GM23338 (cell line): ENCODE measurements around the gene AMOTL1.

Experiments used
- CREB1 ChIP-seq: fragments of 250-450 bp; sonication (Bioruptor Pico); IDR thresholded peaks from 2 replicates; pipeline ENCODE4 v1.5.0; 2020; ENCODE audit warnings: low read depth, mild to moderate bottlenecking, moderate library complexity
- EZH2 ChIP-seq: fragments of 200-600 bp; sonication (generic); IDR thresholded peaks from one replicate; pipeline ENCODE4 v1.8.0; 2017; ENCODE audit warnings: antibody characterized with exemption, mild to moderate bottlenecking, low read depth; ENCODE audit not compliant: unreplicated experiment
- EZH2phosphoT487 ChIP-seq: fragments of 200-600 bp; sonication (generic); IDR thresholded peaks from one replicate; pipeline ENCODE4 v1.8.1; 2018; ENCODE audit warnings: antibody characterized with exemption; ENCODE audit not compliant: unreplicated experiment
- JUNB ChIP-seq: IDR thresholded peaks from one replicate; pipeline ENCODE4 v1.6.1; 2016; ENCODE audit warnings: antibody characterized with exemption; ENCODE audit not compliant: unreplicated experiment
- NANOG ChIP-seq: IDR thresholded peaks from 2 replicates; pipeline ENCODE4 v1.6.1; 2016; ENCODE audit warnings: antibody characterized with exemption, borderline replicate concordance
- POLR2AphosphoS5 ChIP-seq: IDR thresholded peaks from 2 replicates; pipeline ENCODE4 v1.6.1; 2016; ENCODE audit warnings: antibody characterized with exemption, low read depth
- STAT1 ChIP-seq: IDR thresholded peaks from one replicate; pipeline ENCODE4 v1.6.1; 2016; ENCODE audit warnings: antibody characterized with exemption; ENCODE audit not compliant: unreplicated experiment
- ZNF114 ChIP-seq: fragments of 250-450 bp; sonication (Bioruptor Pico); IDR thresholded peaks from 2 replicates; pipeline ENCODE4 v1.5.0; 2020; ENCODE audit warnings: mild to moderate bottlenecking, moderate library complexity
- ZNF331 ChIP-seq: fragments of 250-450 bp; sonication (Bioruptor Pico); IDR thresholded peaks from 2 replicates; pipeline ENCODE4 v1.5.0; 2020; ENCODE audit warnings: low read depth, mild to moderate bottlenecking, moderate library complexity
- TF ChIP-seq, protein P1 (sequence below), 2 experiments: fragments of 200-600 bp in 1 of 2; sonication (generic) in 1 of 2; conservative IDR thresholded peaks; 2 replicates each; pipeline versions ENCODE4 v1.5.1 to v1.6.1; 2016 to 2017; ENCODE audit warnings: antibody characterized with exemption in 2 of 2, low read depth in 2 of 2, mild to moderate bottlenecking in 2 of 2, moderate library complexity in 1 of 2
- TF ChIP-seq, protein P2 (sequence below): IDR thresholded peaks from one replicate; pipeline ENCODE4 v1.6.1; 2018; ENCODE audit warnings: antibody characterized with exemption; ENCODE audit not compliant: unreplicated experiment
- TF ChIP-seq, protein P3 (sequence below): IDR thresholded peaks from 2 replicates; pipeline ENCODE4 v1.6.1; 2016; ENCODE audit warnings: antibody characterized with exemption
- TF ChIP-seq, protein P4 (sequence below): fragments of 250-450 bp; sonication (Bioruptor Pico); IDR thresholded peaks from 2 replicates; pipeline ENCODE4 v1.5.0; 2020; ENCODE audit warnings: mild to moderate bottlenecking, moderate library complexity

DNA sequence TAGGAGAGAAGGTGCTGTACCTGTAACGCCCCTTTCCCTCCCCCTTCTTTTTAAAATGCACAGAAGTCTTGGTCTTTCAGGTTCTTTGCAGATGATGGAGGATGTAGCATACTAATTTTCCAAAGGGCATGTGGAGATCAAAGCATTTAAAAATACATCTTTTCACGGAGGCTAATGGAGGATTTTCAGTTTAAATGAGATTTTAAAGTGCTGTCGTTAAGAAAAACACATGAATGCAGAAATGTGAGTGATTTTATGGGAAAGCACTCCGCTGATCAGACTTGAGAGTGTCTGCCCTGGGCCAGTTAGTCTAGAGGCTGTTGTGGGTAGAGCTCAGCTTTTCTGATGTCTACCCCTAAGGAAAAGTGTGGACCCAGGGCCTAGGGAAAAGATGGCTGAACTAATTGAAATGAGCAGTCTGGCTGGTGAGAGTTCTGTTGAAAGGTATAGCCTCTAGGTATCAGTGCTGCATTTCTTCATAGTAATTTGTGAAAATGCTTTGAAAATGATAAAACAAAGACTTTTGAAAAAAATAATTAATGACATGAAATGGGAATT is 2.5 kb downstream of the AMOTL1 start:
- no peak for TF ChIP-seq POLR2AphosphoS5
- TF ChIP-seq, protein P1, sequence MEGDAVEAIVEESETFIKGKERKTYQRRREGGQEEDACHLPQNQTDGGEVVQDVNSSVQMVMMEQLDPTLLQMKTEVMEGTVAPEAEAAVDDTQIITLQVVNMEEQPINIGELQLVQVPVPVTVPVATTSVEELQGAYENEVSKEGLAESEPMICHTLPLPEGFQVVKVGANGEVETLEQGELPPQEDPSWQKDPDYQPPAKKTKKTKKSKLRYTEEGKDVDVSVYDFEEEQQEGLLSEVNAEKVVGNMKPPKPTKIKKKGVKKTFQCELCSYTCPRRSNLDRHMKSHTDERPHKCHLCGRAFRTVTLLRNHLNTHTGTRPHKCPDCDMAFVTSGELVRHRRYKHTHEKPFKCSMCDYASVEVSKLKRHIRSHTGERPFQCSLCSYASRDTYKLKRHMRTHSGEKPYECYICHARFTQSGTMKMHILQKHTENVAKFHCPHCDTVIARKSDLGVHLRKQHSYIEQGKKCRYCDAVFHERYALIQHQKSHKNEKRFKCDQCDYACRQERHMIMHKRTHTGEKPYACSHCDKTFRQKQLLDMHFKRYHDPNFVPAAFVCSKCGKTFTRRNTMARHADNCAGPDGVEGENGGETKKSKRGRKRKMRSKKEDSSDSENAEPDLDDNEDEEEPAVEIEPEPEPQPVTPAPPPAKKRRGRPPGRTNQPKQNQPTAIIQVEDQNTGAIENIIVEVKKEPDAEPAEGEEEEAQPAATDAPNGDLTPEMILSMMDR (conservative IDR thresholded peaks at IDR 0.05; ENCODE audit: low read depth in 2 of 2) = no peak
- TF ChIP-seq, protein P2, sequence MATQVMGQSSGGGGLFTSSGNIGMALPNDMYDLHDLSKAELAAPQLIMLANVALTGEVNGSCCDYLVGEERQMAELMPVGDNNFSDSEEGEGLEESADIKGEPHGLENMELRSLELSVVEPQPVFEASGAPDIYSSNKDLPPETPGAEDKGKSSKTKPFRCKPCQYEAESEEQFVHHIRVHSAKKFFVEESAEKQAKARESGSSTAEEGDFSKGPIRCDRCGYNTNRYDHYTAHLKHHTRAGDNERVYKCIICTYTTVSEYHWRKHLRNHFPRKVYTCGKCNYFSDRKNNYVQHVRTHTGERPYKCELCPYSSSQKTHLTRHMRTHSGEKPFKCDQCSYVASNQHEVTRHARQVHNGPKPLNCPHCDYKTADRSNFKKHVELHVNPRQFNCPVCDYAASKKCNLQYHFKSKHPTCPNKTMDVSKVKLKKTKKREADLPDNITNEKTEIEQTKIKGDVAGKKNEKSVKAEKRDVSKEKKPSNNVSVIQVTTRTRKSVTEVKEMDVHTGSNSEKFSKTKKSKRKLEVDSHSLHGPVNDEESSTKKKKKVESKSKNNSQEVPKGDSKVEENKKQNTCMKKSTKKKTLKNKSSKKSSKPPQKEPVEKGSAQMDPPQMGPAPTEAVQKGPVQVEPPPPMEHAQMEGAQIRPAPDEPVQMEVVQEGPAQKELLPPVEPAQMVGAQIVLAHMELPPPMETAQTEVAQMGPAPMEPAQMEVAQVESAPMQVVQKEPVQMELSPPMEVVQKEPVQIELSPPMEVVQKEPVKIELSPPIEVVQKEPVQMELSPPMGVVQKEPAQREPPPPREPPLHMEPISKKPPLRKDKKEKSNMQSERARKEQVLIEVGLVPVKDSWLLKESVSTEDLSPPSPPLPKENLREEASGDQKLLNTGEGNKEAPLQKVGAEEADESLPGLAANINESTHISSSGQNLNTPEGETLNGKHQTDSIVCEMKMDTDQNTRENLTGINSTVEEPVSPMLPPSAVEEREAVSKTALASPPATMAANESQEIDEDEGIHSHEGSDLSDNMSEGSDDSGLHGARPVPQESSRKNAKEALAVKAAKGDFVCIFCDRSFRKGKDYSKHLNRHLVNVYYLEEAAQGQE = no peak
- TF ChIP-seq EZH2 = no peak
- no peak for TF ChIP-seq CREB1 (CRISPR knock-in tag)
- no peak for TF ChIP-seq ZNF331 (CRISPR knock-in tag)
- TF ChIP-seq, protein P3, sequence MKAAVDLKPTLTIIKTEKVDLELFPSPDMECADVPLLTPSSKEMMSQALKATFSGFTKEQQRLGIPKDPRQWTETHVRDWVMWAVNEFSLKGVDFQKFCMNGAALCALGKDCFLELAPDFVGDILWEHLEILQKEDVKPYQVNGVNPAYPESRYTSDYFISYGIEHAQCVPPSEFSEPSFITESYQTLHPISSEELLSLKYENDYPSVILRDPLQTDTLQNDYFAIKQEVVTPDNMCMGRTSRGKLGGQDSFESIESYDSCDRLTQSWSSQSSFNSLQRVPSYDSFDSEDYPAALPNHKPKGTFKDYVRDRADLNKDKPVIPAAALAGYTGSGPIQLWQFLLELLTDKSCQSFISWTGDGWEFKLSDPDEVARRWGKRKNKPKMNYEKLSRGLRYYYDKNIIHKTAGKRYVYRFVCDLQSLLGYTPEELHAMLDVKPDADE = no peak
- no peak for TF ChIP-seq EZH2phosphoT487
- TF ChIP-seq NANOG = no peak
- no peak for TF ChIP-seq STAT1
- TF ChIP-seq JUNB = no peak
- TF ChIP-seq, protein P4, sequence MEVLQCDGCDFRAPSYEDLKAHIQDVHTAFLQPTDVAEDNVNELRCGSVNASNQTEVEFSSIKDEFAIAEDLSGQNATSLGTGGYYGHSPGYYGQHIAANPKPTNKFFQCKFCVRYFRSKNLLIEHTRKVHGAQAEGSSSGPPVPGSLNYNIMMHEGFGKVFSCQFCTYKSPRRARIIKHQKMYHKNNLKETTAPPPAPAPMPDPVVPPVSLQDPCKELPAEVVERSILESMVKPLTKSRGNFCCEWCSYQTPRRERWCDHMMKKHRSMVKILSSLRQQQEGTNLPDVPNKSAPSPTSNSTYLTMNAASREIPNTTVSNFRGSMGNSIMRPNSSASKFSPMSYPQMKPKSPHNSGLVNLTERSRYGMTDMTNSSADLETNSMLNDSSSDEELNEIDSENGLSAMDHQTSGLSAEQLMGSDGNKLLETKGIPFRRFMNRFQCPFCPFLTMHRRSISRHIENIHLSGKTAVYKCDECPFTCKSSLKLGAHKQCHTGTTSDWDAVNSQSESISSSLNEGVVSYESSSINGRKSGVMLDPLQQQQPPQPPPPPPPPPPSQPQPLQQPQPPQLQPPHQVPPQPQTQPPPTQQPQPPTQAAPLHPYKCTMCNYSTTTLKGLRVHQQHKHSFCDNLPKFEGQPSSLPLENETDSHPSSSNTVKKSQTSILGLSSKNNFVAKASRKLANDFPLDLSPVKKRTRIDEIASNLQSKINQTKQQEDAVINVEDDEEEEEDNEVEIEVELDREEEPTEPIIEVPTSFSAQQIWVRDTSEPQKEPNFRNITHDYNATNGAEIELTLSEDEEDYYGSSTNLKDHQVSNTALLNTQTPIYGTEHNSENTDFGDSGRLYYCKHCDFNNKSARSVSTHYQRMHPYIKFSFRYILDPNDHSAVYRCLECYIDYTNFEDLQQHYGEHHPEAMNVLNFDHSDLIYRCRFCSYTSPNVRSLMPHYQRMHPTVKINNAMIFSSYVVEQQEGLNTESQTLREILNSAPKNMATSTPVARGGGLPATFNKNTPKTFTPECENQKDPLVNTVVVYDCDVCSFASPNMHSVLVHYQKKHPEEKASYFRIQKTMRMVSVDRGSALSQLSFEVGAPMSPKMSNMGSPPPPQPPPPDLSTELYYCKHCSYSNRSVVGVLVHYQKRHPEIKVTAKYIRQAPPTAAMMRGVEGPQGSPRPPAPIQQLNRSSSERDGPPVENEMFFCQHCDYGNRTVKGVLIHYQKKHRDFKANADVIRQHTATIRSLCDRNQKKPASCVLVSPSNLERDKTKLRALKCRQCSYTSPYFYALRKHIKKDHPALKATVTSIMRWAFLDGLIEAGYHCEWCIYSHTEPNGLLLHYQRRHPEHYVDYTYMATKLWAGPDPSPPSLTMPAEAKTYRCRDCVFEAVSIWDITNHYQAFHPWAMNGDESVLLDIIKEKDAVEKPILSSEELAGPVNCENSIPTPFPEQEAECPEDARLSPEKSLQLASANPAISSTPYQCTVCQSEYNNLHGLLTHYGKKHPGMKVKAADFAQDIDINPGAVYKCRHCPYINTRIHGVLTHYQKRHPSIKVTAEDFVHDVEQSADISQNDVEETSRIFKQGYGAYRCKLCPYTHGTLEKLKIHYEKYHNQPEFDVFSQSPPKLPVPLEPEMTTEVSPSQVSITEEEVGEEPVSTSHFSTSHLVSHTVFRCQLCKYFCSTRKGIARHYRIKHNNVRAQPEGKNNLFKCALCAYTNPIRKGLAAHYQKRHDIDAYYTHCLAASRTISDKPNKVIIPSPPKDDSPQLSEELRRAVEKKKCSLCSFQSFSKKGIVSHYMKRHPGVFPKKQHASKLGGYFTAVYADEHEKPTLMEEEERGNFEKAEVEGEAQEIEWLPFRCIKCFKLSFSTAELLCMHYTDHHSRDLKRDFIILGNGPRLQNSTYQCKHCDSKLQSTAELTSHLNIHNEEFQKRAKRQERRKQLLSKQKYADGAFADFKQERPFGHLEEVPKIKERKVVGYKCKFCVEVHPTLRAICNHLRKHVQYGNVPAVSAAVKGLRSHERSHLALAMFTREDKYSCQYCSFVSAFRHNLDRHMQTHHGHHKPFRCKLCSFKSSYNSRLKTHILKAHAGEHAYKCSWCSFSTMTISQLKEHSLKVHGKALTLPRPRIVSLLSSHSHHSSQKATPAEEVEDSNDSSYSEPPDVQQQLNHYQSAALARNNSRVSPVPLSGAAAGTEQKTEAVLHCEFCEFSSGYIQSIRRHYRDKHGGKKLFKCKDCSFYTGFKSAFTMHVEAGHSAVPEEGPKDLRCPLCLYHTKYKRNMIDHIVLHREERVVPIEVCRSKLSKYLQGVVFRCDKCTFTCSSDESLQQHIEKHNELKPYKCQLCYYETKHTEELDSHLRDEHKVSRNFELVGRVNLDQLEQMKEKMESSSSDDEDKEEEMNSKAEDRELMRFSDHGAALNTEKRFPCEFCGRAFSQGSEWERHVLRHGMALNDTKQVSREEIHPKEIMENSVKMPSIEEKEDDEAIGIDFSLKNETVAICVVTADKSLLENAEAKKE (CRISPR knock-in tag) = no peak
- no peak for TF ChIP-seq ZNF114 (CRISPR knock-in tag)
